ENCODE results near the gene ADGRL3.
A peak's percentile ranks its signal among the peaks of the same experiment; 100 is the strongest.

ADGRL3 gene

DNA sequence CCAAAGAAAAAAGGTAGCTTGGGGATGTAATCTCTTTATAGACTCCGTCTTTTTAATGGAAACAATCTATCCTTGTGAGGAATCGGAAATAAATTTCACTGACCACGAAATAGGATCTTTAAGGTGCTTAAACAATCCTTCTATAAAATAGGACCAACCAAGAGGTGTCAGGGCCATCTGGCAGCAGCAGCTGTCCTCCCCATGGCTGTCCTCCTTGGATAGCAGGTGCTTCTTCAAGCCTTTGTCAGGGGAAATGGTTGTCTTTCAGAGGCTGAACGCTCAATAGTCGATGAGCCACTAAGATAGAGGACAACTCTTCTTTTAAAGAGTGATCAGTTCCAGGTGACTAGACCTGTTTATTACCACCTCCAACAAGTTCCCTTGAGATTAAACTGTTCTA lies 231.0 kb downstream of the ADGRL3 start:
- DNase-seq = no peak

DNA sequence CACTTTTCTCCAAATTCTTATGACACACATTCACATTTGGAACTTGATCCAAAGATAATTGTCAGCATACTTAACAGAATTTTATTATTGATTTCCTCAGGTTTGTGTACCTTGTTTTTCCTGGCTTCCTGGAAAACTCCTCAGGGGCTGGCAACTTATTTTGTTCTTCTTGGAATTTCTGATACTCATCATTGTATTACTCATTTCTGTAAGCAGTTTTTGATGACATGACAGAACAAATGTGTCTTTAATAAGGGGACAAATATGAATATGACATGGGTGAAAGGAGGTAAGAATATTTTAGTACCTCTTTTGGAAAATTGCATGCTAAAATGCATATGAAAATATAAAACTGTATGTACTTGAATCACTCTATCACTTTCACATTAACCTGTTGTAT lies 237.8 kb downstream of the ADGRL3 start:
- no peak for DNase-seq

DNA sequence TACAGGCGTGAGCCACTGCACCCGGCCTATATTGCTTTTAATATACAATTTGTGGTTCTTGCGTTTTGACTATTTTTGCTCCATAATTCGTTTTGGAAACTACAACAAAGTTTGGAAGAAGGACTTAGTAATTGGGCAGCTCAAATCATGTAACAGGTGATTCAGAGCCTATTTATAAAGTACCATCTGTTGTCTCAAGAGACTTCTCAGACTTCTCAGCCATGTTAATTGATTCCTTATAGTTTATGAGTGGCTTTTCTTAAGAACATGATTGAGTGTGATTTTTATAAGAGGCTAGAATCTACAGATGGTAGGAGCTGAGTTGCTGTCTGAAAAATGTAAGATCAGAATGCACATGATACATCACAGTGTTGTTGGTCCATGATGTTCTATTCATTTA lies 240.2 kb downstream of the ADGRL3 start:
- DNase-seq = no peak

DNA sequence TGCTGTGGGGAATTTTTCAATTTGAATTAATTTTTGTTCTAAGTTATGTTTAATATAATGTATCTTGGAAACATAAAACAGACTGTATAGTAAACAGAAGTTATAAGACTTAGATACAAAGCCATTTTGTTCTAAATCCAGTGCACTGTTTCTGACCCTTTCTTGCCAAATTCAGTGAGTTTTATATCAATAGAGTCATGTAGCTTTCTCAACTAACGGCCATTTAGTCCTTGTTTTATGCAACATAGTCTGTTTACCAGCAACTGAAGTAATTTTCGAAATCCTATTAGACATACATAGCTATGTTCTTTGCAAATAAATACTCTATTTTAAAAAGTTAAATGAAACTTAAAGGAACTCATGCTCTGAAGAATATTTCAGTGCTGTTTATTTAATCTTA lies 242.8 kb downstream of the ADGRL3 start:
- DNase-seq = no peak

DNA sequence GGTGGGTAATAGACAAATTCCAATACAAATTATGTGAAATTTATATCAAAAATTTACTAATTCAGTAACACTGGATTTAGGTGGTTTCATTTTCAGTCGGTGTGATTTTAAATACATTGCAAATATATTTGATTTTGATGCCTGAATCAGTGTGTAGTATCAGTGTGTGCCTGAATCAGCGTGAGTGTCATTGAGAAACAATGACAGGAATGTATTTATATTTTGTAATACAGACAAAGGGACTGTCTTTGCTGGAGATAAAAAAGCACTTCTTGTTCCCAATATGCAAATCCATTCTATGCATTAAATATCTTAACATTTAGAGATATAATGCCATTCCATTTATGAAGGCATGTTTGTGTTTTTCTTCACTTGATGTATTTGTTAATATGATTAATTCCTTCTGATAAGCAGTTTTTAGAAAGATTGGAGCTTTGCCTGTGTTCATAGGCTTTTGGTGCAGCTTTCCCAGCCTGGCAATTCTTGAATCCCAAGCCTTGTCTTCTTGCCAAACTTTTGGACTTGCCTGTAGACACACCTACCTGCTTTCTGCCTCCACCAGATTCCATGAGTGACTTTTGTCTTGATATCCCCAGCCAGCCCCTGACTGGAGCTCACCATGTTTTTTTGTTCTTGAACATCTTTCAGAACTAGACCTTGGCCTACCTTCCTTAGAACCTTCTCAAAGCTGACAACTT lies 243.8 kb downstream of the ADGRL3 start:
- DNase-seq = peak; percentile 73

DNA sequence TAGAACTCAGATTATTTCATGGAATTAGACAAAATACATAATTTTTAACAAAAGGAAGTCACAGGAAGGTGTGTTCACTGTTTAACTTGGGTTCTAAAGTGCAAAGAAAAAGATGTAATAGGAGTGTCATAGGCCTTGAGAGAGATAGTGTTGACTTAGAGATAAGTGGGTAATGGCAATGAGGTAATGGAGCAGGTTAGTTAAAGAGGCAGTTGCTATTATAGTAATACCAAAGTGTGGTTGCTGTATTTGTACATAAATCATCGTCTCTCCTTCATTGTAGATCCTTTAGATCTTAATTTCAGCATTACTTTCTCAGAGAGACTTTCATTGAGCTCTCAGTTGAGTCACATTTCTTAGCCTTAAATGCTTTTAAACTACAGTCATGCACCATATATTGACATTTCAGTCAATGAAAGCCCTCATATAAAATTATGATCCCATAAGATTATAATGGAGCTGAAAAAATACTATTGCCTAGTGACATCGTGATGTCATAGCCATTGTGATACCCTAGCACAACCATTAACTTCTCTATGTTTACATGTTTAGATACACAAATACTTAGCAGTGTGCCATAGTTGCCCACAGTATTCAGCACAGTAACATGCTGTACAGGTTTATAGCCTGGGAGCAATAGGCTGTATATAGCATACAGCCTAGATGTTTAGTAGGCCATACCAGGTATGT lies 245.4 kb downstream of the ADGRL3 start:
- DNase-seq = no peak

DNA sequence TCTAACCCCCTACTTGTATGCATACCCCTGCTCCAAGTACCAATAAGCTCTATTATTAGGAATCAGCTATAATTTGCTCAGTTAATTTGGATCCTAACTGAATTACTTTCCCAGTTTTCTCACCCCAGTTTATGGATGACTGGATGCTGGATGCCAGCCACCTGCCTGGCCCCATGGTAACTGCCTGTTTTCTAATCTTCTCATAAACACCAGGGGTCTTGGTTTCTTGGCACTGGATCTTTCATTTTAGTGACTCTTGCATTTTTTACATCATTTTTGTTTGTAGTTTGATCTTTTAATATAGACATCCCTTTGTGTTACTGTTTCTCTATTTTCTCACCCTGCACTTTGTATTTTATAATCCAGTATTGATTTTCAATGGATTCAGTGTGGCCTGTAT lies 246.8 kb downstream of the ADGRL3 start:
- DNase-seq = no peak

DNA sequence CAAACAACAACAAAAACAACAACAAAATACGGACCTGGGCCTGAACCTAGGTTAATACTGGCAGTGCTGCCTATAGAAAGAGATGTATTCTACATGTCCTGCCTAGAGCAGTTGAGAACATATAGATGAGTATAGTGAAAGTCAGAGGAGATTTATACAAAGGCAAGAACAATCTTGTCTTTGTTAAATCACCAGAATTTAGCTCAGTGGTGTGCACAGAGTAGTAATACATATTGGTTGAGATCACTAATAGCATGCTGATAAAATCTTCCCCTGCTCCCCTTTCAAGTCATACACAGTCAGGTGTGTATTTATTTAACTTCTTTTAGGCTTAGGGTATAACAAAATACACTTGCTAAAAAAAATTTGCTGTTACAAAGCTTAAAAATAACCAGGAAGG lies 247.8 kb downstream of the ADGRL3 start:
- DNase-seq = no peak

DNA sequence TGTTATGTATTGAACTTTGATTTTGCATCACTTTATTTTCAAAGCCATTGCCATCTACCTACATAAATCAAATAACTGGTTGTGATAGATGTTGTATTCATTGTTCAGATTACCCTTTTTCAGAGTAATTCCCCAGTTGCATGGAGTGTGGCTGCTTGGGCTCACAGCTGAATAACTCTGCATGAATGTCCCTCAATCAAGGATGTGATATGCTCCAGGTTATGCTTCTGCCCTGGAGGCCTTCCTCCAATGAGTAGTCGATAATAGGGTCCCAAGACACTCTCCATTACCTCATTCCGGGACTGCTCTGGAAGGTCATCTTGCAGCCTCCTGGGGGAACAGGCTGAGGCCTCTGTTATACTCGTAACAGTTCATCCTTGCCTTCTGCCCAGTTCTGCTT lies 251.8 kb downstream of the ADGRL3 start:
- DNase-seq = no peak

DNA sequence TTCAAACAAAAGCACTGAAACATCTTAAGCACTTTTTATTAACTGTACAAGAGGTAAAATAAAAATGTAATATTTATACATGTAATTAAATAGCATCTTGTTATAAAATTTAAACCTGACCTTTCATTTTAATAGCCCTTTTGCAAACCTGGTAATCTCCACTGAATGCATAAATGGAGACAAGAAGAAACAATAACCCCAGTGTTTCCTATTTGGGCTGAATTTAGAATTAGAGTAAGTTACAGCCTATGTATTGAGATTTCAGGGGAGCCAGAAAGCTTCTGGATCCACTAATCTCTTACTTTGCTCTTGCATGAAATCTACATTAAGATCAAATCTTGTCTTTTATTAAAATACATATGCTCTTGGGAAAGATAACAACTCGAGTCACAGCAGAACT lies 261.8 kb downstream of the ADGRL3 start:
- DNase-seq = no peak

DNA sequence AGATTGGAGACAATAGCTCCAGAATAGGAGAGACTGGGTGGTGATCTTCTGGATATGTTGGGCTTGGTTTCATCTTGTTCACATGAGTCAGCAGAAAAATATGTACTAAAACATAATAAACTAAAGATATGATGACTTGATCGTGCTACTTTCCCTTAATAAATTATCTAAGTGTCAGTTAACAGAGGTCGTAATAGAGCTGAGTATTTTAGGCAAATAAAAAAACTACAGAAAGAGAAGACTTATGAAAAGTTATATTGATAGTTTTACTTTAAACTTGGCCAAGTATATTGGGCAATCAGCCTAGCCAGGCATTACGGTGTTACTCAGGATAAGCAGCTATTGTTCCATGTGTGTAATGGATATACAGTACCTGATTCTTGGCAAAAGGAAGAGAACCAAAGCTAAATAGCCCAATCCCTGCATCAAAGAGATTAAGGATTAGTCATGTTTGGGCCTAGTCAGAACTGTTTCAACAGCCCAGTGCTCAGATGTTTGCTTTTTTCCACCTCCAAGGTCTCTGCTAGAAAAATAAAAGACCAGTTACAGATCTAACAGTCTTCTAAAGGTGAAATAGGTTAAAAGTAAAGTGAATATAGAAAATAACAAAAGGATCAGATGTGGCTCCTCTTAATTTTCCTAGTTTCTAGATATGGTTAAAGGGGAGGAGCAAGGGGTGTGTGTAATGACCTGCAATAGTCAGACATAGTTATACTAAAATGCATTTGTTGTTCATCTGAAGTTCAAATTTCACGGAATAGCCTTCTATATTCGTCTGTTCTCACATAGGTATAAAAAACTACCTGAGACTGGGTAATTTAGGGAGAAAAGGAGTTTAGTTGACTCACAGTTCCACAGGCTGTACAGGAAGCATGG lies 262.6 kb downstream of the ADGRL3 start:
- peak; percentile 70 for DNase-seq

DNA sequence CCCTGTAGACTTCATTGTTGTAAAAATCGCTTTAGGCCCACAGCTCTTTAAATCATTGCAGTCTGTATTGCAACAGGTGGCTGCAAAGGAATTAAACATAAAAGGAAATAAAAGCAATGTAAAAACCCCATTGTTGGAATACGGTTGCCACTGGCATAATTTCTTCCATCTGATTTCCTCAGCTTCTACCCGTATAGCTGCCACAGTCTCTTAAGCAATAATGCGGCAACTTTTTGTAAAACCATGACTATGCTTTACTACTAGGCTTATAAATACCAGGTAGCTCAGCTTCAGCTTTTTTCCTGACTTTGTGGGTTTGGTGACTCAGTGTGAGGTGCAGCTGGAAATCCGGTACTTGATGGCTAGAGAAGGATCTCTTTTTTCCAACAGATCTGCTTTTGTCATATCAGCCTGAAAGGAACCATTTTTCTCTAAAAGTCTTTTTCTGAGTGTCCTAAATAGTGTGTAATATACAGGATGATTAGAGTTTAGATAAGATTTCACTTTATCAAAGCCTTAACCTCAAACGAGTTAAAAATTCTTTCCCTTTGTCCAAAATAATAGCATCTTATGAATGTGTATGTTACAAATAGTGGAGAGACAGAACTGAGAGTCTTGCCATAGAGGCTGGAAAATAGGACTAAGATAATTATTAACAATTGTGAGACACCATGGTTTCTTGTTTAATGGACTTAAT lies 268.0 kb downstream of the ADGRL3 start:
- DNase-seq = peak; percentile 40

DNA sequence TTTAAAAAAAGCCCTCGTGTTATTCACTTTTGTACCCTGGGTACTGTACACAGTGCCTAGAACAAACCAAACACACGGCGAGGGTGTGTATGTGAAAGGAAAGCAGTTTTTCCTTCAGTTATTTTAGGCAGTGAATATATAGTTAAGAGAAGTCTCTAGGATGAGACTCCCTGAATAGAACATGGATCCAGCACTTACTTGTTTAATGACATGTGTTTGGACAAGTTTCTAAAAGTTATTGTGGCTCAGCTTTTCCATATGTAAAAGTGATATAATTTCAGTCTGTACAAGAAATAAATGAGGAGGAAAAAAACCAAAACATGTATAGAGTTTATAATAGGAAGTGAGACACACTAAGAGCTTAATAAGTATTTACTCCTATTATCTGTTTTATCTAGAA lies 273.2 kb downstream of the ADGRL3 start:
- DNase-seq = no peak

DNA sequence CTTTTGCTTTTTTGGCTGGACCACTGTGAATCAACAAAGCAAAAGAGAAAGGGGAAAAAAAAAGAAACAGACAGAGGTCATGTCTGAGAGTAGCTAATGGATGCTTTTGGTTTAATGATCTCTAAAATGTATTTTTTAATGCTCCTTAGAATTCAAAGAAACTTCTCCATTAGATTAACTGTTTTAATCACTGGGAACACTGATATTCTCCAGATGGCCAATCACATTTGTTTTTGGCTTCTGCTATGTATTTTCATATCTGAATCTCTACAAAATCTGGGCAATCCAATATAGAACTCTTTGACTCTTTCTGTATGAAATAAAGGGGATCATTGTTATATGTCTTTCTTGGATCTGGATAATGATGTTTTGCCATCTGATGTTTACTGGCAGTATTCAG lies 278.2 kb downstream of the ADGRL3 start:
- no peak for DNase-seq

DNA sequence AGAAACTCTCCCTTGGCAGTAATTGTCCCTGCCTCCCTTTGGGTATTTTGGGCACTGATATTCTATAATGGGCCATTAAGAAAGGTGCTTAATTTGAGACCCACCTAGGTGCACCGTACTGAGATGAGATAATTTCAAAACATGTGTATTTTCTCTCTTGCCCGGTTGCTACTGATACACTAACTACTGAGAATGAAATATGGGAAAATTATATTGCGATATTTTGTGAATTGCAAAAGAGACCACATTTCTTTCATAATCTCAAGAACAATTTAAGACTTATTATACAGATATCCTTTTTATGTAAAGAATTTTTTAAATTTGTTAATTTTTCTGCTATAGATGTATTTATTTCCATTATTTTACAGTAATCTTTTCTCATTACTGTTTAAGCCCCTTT lies 284.9 kb downstream of the ADGRL3 start:
- DNase-seq = no peak

DNA sequence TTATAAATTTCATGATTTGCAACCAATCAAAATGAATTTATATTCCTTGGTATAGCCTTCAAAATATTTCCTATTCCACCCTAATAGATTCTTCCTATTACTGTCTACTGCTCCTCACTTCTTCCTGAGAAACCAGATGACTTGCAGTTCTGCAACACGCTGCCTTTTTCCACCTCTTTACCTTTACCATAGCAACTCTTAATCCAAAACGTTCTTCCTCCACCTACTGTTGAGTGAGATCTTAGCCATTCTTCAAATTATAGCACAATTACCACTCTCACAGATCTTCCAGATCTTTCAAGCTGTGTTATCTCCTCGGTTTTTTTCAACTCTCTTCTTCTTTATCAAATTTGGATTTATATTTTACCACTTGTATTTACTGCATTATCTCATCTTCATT lies 289.8 kb downstream of the ADGRL3 start:
- no peak for DNase-seq

DNA sequence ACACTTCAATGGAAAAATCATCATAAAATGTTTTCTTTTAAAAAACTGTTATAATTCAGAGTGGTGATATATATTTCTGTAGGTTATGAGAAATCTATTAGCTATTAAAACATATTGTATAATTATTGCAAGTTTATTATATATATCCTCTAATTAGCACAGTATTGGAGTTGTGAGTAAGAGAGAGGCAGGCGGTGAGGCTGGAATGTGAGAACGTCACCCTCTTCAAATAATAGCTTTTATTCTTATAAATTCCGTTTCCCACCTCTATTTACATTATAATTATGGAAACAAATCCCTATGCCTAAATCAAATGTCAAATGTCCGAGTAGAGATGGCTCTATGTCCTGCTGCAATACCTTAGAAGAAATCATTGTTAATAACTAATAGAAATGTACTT lies 292.9 kb downstream of the ADGRL3 start:
- no peak for DNase-seq

DNA sequence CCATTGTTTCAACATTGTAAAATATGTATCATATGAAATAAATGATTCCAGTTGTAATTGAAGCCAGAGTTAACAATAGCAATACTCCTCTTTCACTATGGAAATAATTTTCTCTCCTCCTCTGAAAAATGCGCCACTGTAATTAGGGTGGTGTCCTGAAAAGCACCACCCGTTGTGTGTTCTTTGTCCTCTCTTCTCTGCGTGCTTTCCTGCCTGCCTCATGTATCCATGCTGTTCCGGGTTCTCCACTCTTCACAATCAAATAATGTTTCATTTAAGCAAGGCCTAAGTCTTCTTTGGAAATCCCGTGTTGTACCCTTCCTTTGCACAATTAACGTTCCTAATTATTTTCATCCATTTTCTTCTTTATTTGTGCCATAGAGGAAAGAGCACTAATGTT lies 293.3 kb downstream of the ADGRL3 start:
- DNase-seq = no peak

DNA sequence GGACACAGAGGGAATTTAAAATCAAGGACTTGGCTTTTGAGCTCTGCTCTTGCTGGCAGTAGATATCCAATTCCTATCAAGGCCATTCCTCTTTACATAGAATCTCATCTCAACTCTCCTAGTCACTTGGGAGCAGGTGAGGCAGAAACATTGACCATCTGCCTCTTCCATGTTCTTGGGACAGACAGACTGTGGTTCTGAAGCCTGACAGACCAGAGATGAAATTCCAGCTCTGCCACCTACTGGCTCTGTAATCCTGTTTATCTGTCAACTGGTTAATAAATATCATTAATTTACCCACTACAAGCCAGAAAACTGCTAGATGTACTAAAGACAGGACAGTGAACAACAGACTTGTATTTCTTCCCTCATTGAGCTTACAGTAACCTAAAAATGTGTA lies 300.8 kb downstream of the ADGRL3 start:
- no peak for DNase-seq

DNA sequence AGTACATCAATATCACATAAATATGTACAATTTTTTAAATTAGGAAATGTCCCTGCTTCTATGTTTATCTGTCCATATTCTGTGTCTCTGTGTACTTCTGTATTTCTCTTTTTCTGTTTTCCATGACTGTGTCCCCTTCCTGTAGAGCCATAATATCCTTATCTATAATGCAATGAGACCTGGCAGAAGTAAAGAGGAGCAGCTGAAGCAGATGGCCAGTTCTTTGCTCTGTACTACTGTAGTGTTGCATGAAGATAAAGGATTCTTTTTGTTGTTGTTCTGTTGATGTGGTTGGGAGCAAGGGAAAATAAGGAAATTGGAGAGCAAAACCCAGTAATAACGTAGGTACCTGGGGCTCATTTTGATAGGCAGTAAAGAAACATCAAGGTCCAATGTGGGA lies 301.7 kb downstream of the ADGRL3 start:
- no peak for DNase-seq

DNA sequence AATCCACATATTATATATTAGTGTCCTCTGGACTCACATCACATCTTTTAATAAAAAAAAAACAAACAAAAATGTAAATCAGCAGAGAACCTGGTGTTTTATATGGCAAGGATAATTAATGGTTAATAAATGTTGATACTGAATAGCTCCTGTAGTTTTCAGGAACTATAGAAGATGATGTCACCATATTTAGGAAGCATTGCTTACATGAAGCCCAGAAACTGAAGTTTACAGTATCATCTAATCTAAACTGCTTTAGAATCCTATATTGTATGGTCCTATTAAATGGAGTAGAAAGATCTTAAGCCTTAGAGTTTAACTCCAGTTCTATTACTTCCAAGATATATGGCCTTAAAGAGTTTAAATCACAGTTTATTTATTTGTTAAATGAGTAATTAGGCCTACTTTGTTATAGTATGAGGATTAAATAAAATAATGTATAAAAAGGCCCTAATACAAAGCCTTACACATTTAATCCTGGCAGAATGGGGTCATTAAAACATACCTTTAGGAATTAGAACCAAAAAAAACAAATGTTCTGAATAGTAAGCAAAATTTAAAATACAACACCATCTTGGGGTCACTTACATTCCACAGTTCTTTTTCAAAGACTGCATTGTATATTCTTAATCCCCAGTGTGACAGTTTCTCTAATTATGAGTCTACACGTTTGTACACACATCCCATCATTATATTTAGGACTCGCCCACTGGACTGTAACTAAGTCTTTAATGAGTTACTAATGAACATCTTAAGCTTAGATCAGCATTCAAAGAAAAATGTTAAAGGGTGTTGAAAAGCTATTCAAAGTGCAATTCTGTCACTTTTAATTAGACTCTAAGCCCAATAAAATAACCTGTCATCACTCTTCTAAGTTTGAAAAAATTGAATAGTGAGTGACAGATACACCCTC lies 305.9 kb downstream of the ADGRL3 start:
- DNase-seq = no peak

DNA sequence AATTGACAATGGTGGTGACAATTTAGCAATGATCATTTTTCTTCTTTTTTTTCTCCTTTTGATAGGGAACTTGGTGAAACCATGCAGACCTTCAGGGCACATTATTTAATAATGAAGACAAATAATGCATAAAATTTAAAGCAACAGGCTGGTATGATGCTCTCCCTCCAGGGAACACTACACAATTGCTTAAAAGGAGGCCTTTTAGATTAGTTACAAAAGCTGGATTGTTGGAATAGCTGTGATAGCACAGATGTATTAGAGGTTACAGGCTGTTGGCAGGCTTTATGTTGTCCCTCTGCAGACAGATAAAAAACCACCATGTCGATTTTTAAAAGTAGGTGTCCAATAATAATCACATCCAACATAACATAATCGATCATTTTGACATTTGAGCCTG lies 307.0 kb downstream of the ADGRL3 start:
- DNase-seq = no peak
